OCI-LY3 (cell line): ENCODE data around the gene SNTG2.

ENCODE experiments used
- H2AFZ ChIP-seq: fragments of 200-600, 300-600 bp; shearing (Covaris generic); 2 replicates; pipeline ENCODE4 v1.6.0; 2014; ENCODE audit warnings: antibody characterized with exemption, low read depth, low read length
- H3K27ac ChIP-seq: fragments of 200-600, 300-600 bp; sonication (generic); 2 replicates; pipeline ENCODE4 v1.5.1; 2014; ENCODE audit warnings: mild to moderate bottlenecking, low read length, moderate library complexity, mixed read lengths
- H3K27me3 ChIP-seq: fragments of 200-600, 300-600 bp; sonication (generic); 2 replicates; pipeline ENCODE4 v1.6.1; 2014; ENCODE audit warnings: low read depth, low read length, mixed read lengths
- H3K36me3 ChIP-seq: fragments of 200-600, 300-600 bp; sonication (generic); replicated peaks from 2 replicates; pipeline ENCODE3; 2014; ENCODE audit warnings: low read depth, low read length, mixed read lengths
- H3K4me1 ChIP-seq: fragments of 300-600, 200-600 bp; sonication (generic); 2 replicates; pipeline ENCODE4 v1.6.1; 2014; ENCODE audit warnings: low read length, mixed read lengths
- H3K4me2 ChIP-seq: fragments of 200-600, 300-600 bp; sonication (generic); 2 replicates; pipeline ENCODE4 v1.6.1; 2014; ENCODE audit warnings: low read length, mixed read lengths
- H3K4me3 ChIP-seq: fragments of 300-600, 200-600 bp; sonication (generic); 2 replicates; pipeline ENCODE4 v1.5.1; 2014; ENCODE audit warnings: antibody characterized with exemption, mild to moderate bottlenecking, low read length, moderate library complexity
- H3K79me2 ChIP-seq: fragments of 300-600, 200-600 bp; shearing (Covaris generic); 2 replicates; pipeline ENCODE4 v1.6.1; 2014; ENCODE audit warnings: mild to moderate bottlenecking, low read length, mixed read lengths
- H3K9ac ChIP-seq: fragments of 300-600, 200-600 bp; shearing (Covaris generic); 2 replicates; pipeline ENCODE4 v1.6.0; 2014; ENCODE audit warnings: mild to moderate bottlenecking, low read length, moderate library complexity
- H3K9me3 ChIP-seq: fragments of 200-600, 300-600 bp; shearing (Covaris generic); 2 replicates; pipeline ENCODE4 v1.6.1; 2014; ENCODE audit warnings: low read length, mixed read lengths; ENCODE audit not compliant: insufficient read depth
- H4K20me1 ChIP-seq: fragments of 200-600, 300-600 bp; sonication (generic); 2 replicates; pipeline ENCODE4 v1.6.1; 2016; ENCODE audit warnings: low read length, mixed read lengths; ENCODE audit not compliant: insufficient read depth
- EZH2phosphoT487 ChIP-seq: fragments of 200-600 bp; shearing (Covaris generic); IDR thresholded peaks from 2 replicates; pipeline ENCODE4 v1.6.1; 2018; ENCODE audit warnings: antibody characterized with exemption, mixed run types, low read depth
- TF ChIP-seq, protein P1 (sequence below): fragments of 200-600, 300-600 bp; sonication (generic); IDR thresholded peaks from 2 replicates; pipeline ENCODE4 v1.5.1; 2014; ENCODE audit warnings: antibody characterized with exemption, low read length, low read depth

Gene SNTG2

DNA sequence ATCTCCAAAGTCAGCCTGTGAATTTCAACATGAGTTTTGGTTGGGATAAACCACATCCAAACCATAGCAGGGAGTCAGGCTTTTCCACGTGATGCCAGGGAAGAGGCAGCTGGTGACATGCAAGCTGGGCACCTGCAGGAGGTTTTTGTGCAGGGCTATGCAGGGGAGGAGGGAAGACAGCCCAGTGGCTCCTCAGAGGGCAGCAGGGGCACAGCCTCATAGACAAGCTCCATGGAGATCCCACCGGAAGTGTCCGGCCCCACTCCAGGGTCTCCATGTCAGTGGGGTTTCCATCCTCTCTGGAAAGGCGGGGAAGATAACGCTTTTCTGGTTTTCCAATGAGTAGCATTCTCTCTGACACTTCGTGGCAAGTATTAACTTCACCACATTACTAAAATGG, 327.0 kb downstream of the SNTG2 start:
- Histone ChIP-seq H3K9ac (no peak overlapping the region), H3K27ac (no peak overlapping the region), H4K20me1 (no peaks in the 10 kb centered on the region), H3K27me3 (peaks cover 5% of the 10 kb centered on the region), H3K4me2 (no peak overlapping the region), H2AFZ (no peak overlapping the region), H3K4me3 (no peak overlapping the region), H3K4me1 (no peaks in the 10 kb centered on the region), H3K36me3 (no peaks in the 10 kb centered on the region), H3K9me3 (no peaks in the 10 kb centered on the region), H3K79me2 (no peaks in the 10 kb centered on the region)
- no peak for TF ChIP-seq EZH2phosphoT487
- TF ChIP-seq, protein P1, sequence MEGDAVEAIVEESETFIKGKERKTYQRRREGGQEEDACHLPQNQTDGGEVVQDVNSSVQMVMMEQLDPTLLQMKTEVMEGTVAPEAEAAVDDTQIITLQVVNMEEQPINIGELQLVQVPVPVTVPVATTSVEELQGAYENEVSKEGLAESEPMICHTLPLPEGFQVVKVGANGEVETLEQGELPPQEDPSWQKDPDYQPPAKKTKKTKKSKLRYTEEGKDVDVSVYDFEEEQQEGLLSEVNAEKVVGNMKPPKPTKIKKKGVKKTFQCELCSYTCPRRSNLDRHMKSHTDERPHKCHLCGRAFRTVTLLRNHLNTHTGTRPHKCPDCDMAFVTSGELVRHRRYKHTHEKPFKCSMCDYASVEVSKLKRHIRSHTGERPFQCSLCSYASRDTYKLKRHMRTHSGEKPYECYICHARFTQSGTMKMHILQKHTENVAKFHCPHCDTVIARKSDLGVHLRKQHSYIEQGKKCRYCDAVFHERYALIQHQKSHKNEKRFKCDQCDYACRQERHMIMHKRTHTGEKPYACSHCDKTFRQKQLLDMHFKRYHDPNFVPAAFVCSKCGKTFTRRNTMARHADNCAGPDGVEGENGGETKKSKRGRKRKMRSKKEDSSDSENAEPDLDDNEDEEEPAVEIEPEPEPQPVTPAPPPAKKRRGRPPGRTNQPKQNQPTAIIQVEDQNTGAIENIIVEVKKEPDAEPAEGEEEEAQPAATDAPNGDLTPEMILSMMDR = no peak

GRCh38 chr2:1278125-1278524, 327.5 kb downstream of the SNTG2 start:
- H3K36me3 ChIP-seq = no peaks in the 10 kb centered on the region
- no peak overlapping the region for H3K9ac ChIP-seq
- no peak overlapping the region for H3K4me2 ChIP-seq
- no peaks in the 10 kb centered on the region for H3K4me1 ChIP-seq
- no peaks in the 10 kb centered on the region for H3K79me2 ChIP-seq
- H4K20me1 ChIP-seq = no peaks in the 10 kb centered on the region
- no peak overlapping the region for H3K4me3 ChIP-seq
- H3K27ac ChIP-seq = no peak overlapping the region
- H3K9me3 ChIP-seq = no peaks in the 10 kb centered on the region
- TF ChIP-seq EZH2phosphoT487 = no peak
- TF ChIP-seq, protein P1 = no peak
- H2AFZ ChIP-seq = no peak overlapping the region
- peaks cover 5% of the 10 kb centered on the region for H3K27me3 ChIP-seq

DNA sequence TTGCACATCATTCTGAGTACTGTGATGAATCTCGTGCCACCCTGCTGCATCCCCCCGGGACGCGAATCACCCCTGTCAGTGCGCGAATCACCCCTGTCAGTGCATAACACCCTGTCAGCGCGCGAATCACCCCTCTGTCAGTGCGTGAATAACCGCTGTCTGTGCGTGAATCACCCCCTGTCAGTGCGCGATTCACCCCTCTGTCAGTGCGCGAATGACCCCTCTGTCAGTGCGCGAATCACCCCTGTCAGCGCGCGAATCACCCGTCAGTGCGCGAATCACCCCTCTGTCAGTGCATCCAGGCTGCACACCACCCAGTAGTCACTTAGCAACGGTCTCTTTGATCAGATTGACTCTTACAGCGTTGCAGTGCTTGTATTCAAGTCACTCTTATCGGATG, 328.2 kb downstream of the SNTG2 start:
- Histone ChIP-seq H3K9ac (no peak overlapping the region), H3K4me2 (no peak overlapping the region)

GRCh38 chr2:1282552-1282951, 331.9 kb downstream of the SNTG2 start:
- Histone ChIP-seq H3K27ac (no peak overlapping the region), H3K9me3 (no peaks in the 10 kb centered on the region), H3K4me2 (no peak overlapping the region), H3K4me1 (no peaks in the 10 kb centered on the region), H3K27me3 (no peaks in the 10 kb centered on the region), H3K4me3 (no peak overlapping the region), H3K36me3 (no peaks in the 10 kb centered on the region), H3K9ac (no peak overlapping the region), H2AFZ (no peak overlapping the region), H3K79me2 (no peaks in the 10 kb centered on the region), H4K20me1 (no peaks in the 10 kb centered on the region)
- no peak for TF ChIP-seq EZH2phosphoT487
- TF ChIP-seq, protein P1 = no peak

More for the DNA sequence above, 328.2 kb downstream of the SNTG2 start:
- TF ChIP-seq EZH2phosphoT487 = no peak
- TF ChIP-seq, protein P1 = no peak
- Histone ChIP-seq H3K27me3 (peaks cover 5% of the 10 kb centered on the region), H4K20me1 (no peaks in the 10 kb centered on the region), H3K27ac (no peak overlapping the region), H3K9me3 (no peaks in the 10 kb centered on the region), H3K36me3 (no peaks in the 10 kb centered on the region), H3K4me3 (no peak overlapping the region), H3K79me2 (no peaks in the 10 kb centered on the region), H3K4me1 (no peaks in the 10 kb centered on the region), H2AFZ (no peak overlapping the region)
